Neural progenitor cell (in vitro differentiated cells): ENCODE data around the gene GINS2. TPM values are rescaled to one million over a fixed set of nuclear protein-coding genes. Genes with fewer than 3 reads are reported as not detected.

Experiments used
- DNase-seq: peaks from one replicate; pipeline ENCODE4 v3.0.0-alpha.2; 2016; ENCODE audit warnings: low spot score
- H2AFZ ChIP-seq: fragments of 200-600 bp; sonication (generic); replicated peaks from 2 replicates; pipeline ENCODE4 v1.6.1; 2016; ENCODE audit warnings: antibody characterized with exemption
- H3F3A ChIP-seq: fragments of 200-600 bp; sonication (generic); 2 replicates; pipeline ENCODE4 v1.6.1; 2016; ENCODE audit warnings: antibody characterized with exemption, low read depth
- H3K27ac ChIP-seq: fragments of 200-600 bp; sonication (generic); 2 replicates; pipeline ENCODE4 v1.5.1; 2016; ENCODE audit warnings: mild to moderate bottlenecking
- H3K27me3 ChIP-seq: fragments of 200-600 bp; sonication (generic); 2 replicates; pipeline ENCODE4 v1.6.1; 2016; ENCODE audit warnings: mild to moderate bottlenecking, moderate library complexity
- H3K36me3 ChIP-seq: fragments of 200-600 bp; sonication (generic); 2 replicates; pipeline ENCODE4 v1.5.1; 2016
- H3K4me1 ChIP-seq: fragments of 200-600 bp; sonication (generic); 2 replicates; pipeline ENCODE4 v1.6.1; 2016; ENCODE audit warnings: mixed run types
- H3K4me2 ChIP-seq: fragments of 200-600 bp; sonication (generic); 2 replicates; pipeline ENCODE4 v1.6.1; 2016
- H3K4me3 ChIP-seq: fragments of 200-600 bp; sonication (generic); 2 replicates; pipeline ENCODE4 v1.5.1; 2016
- H3K79me2 ChIP-seq: fragments of 200-600 bp; sonication (generic); 2 replicates; pipeline ENCODE4 v1.6.1; 2016; ENCODE audit warnings: low read depth
- H3K9ac ChIP-seq: fragments of 200-600 bp; sonication (generic); 2 replicates; pipeline ENCODE4 v1.6.1; 2016
- H3K9me3 ChIP-seq: fragments of 200-600 bp; sonication (generic); 2 replicates; pipeline ENCODE4 v1.5.1; 2016; ENCODE audit warnings: low read depth
- H4K20me1 ChIP-seq: fragments of 200-600 bp; sonication (generic); 2 replicates; pipeline ENCODE4 v1.6.1; 2016; ENCODE audit warnings: low read depth
- H3K27ac Mint-ChIP-seq: 3 replicates; pipeline ENCODE4 v1.8.0; 2021; ENCODE audit warnings: mixed read lengths
- H3K27me3 Mint-ChIP-seq: 2 replicates; pipeline ENCODE4 v1.8.0; 2022; ENCODE audit warnings: low read depth, mild to moderate bottlenecking, inconsistent platforms, moderate library complexity, mixed read lengths; ENCODE audit not compliant: insufficient read depth
- H3K36me3 Mint-ChIP-seq: 3 replicates; pipeline ENCODE4 v1.8.0; 2021; ENCODE audit warnings: mixed read lengths
- H3K4me1 Mint-ChIP-seq: 3 replicates; pipeline ENCODE4 v1.8.0; 2021; ENCODE audit warnings: mixed read lengths
- H3K4me3 Mint-ChIP-seq: 3 replicates; pipeline ENCODE4 v1.8.0; 2021; ENCODE audit warnings: mild to moderate bottlenecking, moderate library complexity, mixed read lengths
- H3K9me3 Mint-ChIP-seq: 3 replicates; pipeline ENCODE4 v1.8.0; 2020; ENCODE audit warnings: mixed read lengths
- CTCF ChIP-seq: fragments of 200-600 bp; sonication (generic); IDR thresholded peaks from 2 replicates; pipeline ENCODE4 v1.5.1; 2017; ENCODE audit warnings: antibody characterized with exemption, mild to moderate bottlenecking
- EZH2 ChIP-seq: fragments of 200-600 bp; sonication (generic); IDR thresholded peaks from 2 replicates; pipeline ENCODE4 v1.6.1; 2017; ENCODE audit warnings: antibody characterized with exemption, mild to moderate bottlenecking, moderate library complexity
- EZH2phosphoT487 ChIP-seq: fragments of 200-600 bp; sonication (generic); IDR thresholded peaks from 2 replicates; pipeline ENCODE4 v1.6.1; 2017; ENCODE audit warnings: antibody characterized with exemption
- total RNA-seq: library from RNA; depleted of rRNA; stranded (reverse); fragments of >200 nt; gene quantifications from 2 replicates; pipeline ENCODE4 v1.2.3, GENCODE V29; 2015; ENCODE audit warnings: low replicate concordance

Gene GINS2
- total RNA-seq, 1 donor from 2014 or later, result 47.9 TPM

- H3K4me1 Mint-ChIP-seq, result peaks cover 10% of the 10 kb centered on the region
- no peak overlapping the region for H3K27ac Mint-ChIP-seq
- Histone ChIP-seq H2AFZ (no peak overlapping the region), H3K36me3 (no peaks in the 10 kb centered on the region), H4K20me1 (peaks cover 23% of the 10 kb centered on the region), H3K9ac (no peak overlapping the region), H3K27me3 (no peaks in the 10 kb centered on the region), H3K4me2 (no peak overlapping the region), H3K4me3 (no peak overlapping the region), H3K79me2 (peaks cover 61% of the 10 kb centered on the region), H3K9me3 (no peaks in the 10 kb centered on the region), H3F3A (no peaks in the 10 kb centered on the region), H3K27ac (no peak overlapping the region), H3K4me1 (peaks cover 3% of the 10 kb centered on the region)
- H3K9me3 Mint-ChIP-seq, result no peaks in the 10 kb centered on the region
- H3K27me3 Mint-ChIP-seq, result no peaks in the 10 kb centered on the region
- no peak for DNase-seq
- no peak overlapping the region for H3K4me3 Mint-ChIP-seq
- TF ChIP-seq EZH2phosphoT487 (no peak), CTCF (no peak), EZH2 (no peak)
- H3K36me3 Mint-ChIP-seq, result no peaks in the 10 kb centered on the region
Measured at GRCh38 chr16:85639529-85640253, 49.1 kb downstream of the GINS2 start.

- no peaks in the 10 kb centered on the region for H3K9me3 ChIP-seq
- H2AFZ ChIP-seq, result no peak overlapping the region
- Mint-ChIP-seq H3K4me1 (peaks cover 5% of the 10 kb centered on the region), H3K9me3 (no peaks in the 10 kb centered on the region), H3K36me3 (no peaks in the 10 kb centered on the region), H3K27me3 (no peaks in the 10 kb centered on the region), H3K27ac (no peak overlapping the region), H3K4me3 (no peak overlapping the region)
- H3K4me3 ChIP-seq, result no peak overlapping the region
- H3K79me2 ChIP-seq, result peaks cover 63% of the 10 kb centered on the region
- H3K4me2 ChIP-seq, result no peak overlapping the region
- TF ChIP-seq EZH2phosphoT487 (no peak), CTCF (no peak), EZH2 (no peak)
- H3K36me3 ChIP-seq, result no peaks in the 10 kb centered on the region
- peaks cover 3% of the 10 kb centered on the region for H3K4me1 ChIP-seq
- no peaks in the 10 kb centered on the region for H3K27me3 ChIP-seq
- DNase-seq, result no peak
- H3K27ac ChIP-seq, result no peak overlapping the region
- H4K20me1 ChIP-seq, result peaks cover 23% of the 10 kb centered on the region
- H3K9ac ChIP-seq, result no peak overlapping the region
- H3F3A ChIP-seq, result no peaks in the 10 kb centered on the region
Measured at GRCh38 chr16:85638695-85639409, 49.9 kb downstream of the GINS2 start.

- no peak overlapping the region for H3K27ac ChIP-seq
- peaks cover 23% of the 10 kb centered on the region for H4K20me1 ChIP-seq
- H3K4me2 ChIP-seq, result no peak overlapping the region
- no peak overlapping the region for H3K4me3 ChIP-seq
- no peaks in the 10 kb centered on the region for H3K27me3 ChIP-seq
- no peak overlapping the region for H3K4me3 Mint-ChIP-seq
- no peak overlapping the region for H2AFZ ChIP-seq
- no peak overlapping the region for H3K9ac ChIP-seq
- H3K9me3 Mint-ChIP-seq, result no peaks in the 10 kb centered on the region
- H3K27me3 Mint-ChIP-seq, result peaks cover 2% of the 10 kb centered on the region
- no peaks in the 10 kb centered on the region for H3F3A ChIP-seq
- no peak for DNase-seq
- peaks cover 3% of the 10 kb centered on the region for H3K4me1 ChIP-seq
- H3K36me3 ChIP-seq, result no peaks in the 10 kb centered on the region
- TF ChIP-seq EZH2phosphoT487, result no peak
- TF ChIP-seq EZH2, result no peak
- TF ChIP-seq CTCF, result no peak
- H3K79me2 ChIP-seq, result peaks cover 64% of the 10 kb centered on the region
- H3K4me1 Mint-ChIP-seq, result peaks cover 5% of the 10 kb centered on the region
- no peaks in the 10 kb centered on the region for H3K36me3 Mint-ChIP-seq
- no peaks in the 10 kb centered on the region for H3K9me3 ChIP-seq
- H3K27ac Mint-ChIP-seq, result no peak overlapping the region
Measured at GRCh38 chr16:85637808-85638647, 50.7 kb downstream of the GINS2 start.
